SK-N-SH treated with all-trans-retinoic acid at 6 μM for 48 hours (cell line): Measurements from ENCODE around the gene CCL27.

Experiments used
- ATAC-seq: fragments of 200-7000 bp; cut with Tn5 transposase; 3 replicates; pipeline ENCODE4 v1.9.1; 2020; ENCODE audit warnings: mild to moderate bottlenecking, moderate library complexity
- ARNTL ChIP-seq: fragments of 450-650 bp; formaldehyde crosslinking; IDR thresholded peaks from 2 replicates; pipeline ENCODE4 v1.5.0; 2020; ENCODE audit warnings: low read depth, mild to moderate bottlenecking, moderate library complexity, borderline replicate concordance
- BACH2 ChIP-seq: fragments of 250-450 bp; sonication (Bioruptor Pico); IDR thresholded peaks from 2 replicates; pipeline ENCODE4 v1.9.0; 2021; ENCODE audit warnings: mild to moderate bottlenecking, borderline replicate concordance
- ESRRG ChIP-seq: fragments of 250-450 bp; sonication (Bioruptor Pico); IDR thresholded peaks from 2 replicates; pipeline ENCODE4 v1.6.1; 2021; ENCODE audit warnings: mild to moderate bottlenecking
- GLIS3 ChIP-seq: fragments of 250-450 bp; sonication (Bioruptor Pico); IDR thresholded peaks from 2 replicates; pipeline ENCODE4 v1.5.0; 2020; ENCODE audit warnings: mild to moderate bottlenecking, moderate library complexity
- ISL1 ChIP-seq: fragments of 250-450 bp; sonication (Bioruptor Pico); IDR thresholded peaks from 2 replicates; pipeline ENCODE4 v2.1.2; 2022; ENCODE audit warnings: mild to moderate bottlenecking, moderate library complexity
- OSR1 ChIP-seq: fragments of 250-450 bp; sonication (Bioruptor Pico); IDR thresholded peaks from 2 replicates; pipeline ENCODE4 v1.8.0; 2022; ENCODE audit warnings: moderate library complexity, mild to moderate bottlenecking, inconsistent platforms
- PPARA ChIP-seq: fragments of 250-450 bp; sonication (Bioruptor Pico); IDR thresholded peaks from 2 replicates; pipeline ENCODE4 v1.5.0; 2020; ENCODE audit warnings: mild to moderate bottlenecking, borderline replicate concordance
- RARB ChIP-seq: fragments of 250-450 bp; sonication (Bioruptor Pico); IDR thresholded peaks from 2 replicates; pipeline ENCODE4 v1.8.0; 2021; ENCODE audit warnings: mild to moderate bottlenecking, moderate library complexity
- SNAI2 ChIP-seq: fragments of 250-450 bp; sonication (Bioruptor Pico); IDR thresholded peaks from 2 replicates; pipeline ENCODE4 v1.5.0; 2020; ENCODE audit warnings: mild to moderate bottlenecking, moderate library complexity
- TCF4 ChIP-seq: fragments of 250-450 bp; sonication (Bioruptor Pico); IDR thresholded peaks from 2 replicates; pipeline ENCODE4 v1.8.0; 2021; ENCODE audit warnings: mild to moderate bottlenecking, moderate library complexity, borderline replicate concordance
- ZC3H10 ChIP-seq: fragments of 250-450 bp; sonication (Bioruptor Pico); IDR thresholded peaks from 2 replicates; pipeline ENCODE4 v1.5.1; 2021; ENCODE audit warnings: mild to moderate bottlenecking, moderate library complexity
- ZFP30 ChIP-seq: fragments of 450-650 bp; formaldehyde crosslinking; IDR thresholded peaks from 2 replicates; pipeline ENCODE4 v1.5.0; 2022; ENCODE audit warnings: mild to moderate bottlenecking, moderate library complexity
- ZNF565 ChIP-seq: fragments of 450-650 bp; formaldehyde crosslinking; conservative IDR thresholded peaks from 2 replicates; pipeline ENCODE4 v1.5.0; 2020; ENCODE audit warnings: low read depth, mild to moderate bottlenecking, moderate library complexity
- ZNF70 ChIP-seq: fragments of 450-650 bp; formaldehyde crosslinking; IDR thresholded peaks from 2 replicates; pipeline ENCODE4 v1.5.0; 2020; ENCODE audit warnings: mild to moderate bottlenecking, moderate library complexity
- ZNF8 ChIP-seq: fragments of 450-650 bp; formaldehyde crosslinking; IDR thresholded peaks from 2 replicates; pipeline ENCODE4 v1.5.0; 2020; ENCODE audit warnings: mild to moderate bottlenecking, moderate library complexity
- TF ChIP-seq, protein P1 (sequence below): fragments of 250-450 bp; sonication (Bioruptor Pico); IDR thresholded peaks from 2 replicates; pipeline ENCODE4 v1.8.0; 2020; ENCODE audit warnings: mild to moderate bottlenecking, moderate library complexity, borderline replicate concordance
- TF ChIP-seq, protein P2 (sequence below): fragments of 250-450 bp; sonication (Bioruptor Pico); IDR thresholded peaks from 2 replicates; pipeline ENCODE4 v1.5.0; 2020; ENCODE audit warnings: mild to moderate bottlenecking, moderate library complexity
- TF ChIP-seq, protein P3 (sequence below): fragments of 250-450 bp; sonication (Bioruptor Pico); IDR thresholded peaks from 2 replicates; pipeline ENCODE4 v1.5.1; 2021; ENCODE audit warnings: mild to moderate bottlenecking, moderate library complexity
- TF ChIP-seq, protein P4 (sequence below): fragments of 250-450 bp; sonication (Bioruptor Pico); IDR thresholded peaks from 2 replicates; pipeline ENCODE4 v1.5.1; 2020; ENCODE audit warnings: low read depth, mild to moderate bottlenecking, moderate library complexity
- TF ChIP-seq, protein P5 (sequence below): fragments of 250-450 bp; sonication (Bioruptor Pico); IDR thresholded peaks from 2 replicates; pipeline ENCODE4 v1.8.0; 2021; ENCODE audit warnings: low read depth, mild to moderate bottlenecking, moderate library complexity, borderline replicate concordance

CCL27 gene

DNA sequence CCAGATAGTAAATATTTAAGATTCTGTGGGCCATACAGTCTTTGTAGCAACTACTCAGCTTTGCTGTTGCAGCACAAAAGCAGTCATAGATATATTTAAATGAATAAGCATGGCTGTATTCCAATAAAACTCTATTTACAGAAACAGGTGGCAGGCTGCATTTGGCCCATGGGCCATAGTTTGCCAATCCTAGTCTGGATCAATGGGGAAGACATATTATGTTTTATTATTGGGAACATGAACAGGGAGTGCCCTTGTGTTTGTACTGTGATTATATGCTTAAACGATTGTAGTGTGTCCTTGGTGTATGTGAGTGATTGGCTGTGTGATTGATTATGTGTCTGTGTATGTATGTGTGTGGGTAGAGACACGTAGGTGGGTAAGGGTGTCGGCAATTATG is 12.0 kb upstream of the CCL27 start:
- no peak for TF ChIP-seq ZC3H10
- TF ChIP-seq RARB (CRISPR knock-in tag): no peak
- TF ChIP-seq ZFP30 (CRISPR knock-in tag): no peak
- no peak for TF ChIP-seq ESRRG
- no peak for TF ChIP-seq GLIS3 (CRISPR knock-in tag)
- no peak for TF ChIP-seq ISL1 (CRISPR knock-in tag)
- TF ChIP-seq PPARA (CRISPR knock-in tag): no peak
- TF ChIP-seq TCF4 (CRISPR knock-in tag): no peak
- TF ChIP-seq, protein P1, sequence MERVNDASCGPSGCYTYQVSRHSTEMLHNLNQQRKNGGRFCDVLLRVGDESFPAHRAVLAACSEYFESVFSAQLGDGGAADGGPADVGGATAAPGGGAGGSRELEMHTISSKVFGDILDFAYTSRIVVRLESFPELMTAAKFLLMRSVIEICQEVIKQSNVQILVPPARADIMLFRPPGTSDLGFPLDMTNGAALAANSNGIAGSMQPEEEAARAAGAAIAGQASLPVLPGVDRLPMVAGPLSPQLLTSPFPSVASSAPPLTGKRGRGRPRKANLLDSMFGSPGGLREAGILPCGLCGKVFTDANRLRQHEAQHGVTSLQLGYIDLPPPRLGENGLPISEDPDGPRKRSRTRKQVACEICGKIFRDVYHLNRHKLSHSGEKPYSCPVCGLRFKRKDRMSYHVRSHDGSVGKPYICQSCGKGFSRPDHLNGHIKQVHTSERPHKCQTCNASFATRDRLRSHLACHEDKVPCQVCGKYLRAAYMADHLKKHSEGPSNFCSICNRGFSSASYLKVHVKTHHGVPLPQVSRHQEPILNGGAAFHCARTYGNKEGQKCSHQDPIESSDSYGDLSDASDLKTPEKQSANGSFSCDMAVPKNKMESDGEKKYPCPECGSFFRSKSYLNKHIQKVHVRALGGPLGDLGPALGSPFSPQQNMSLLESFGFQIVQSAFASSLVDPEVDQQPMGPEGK (CRISPR knock-in tag): no peak
- TF ChIP-seq SNAI2 (CRISPR knock-in tag): no peak
- TF ChIP-seq, protein P2, sequence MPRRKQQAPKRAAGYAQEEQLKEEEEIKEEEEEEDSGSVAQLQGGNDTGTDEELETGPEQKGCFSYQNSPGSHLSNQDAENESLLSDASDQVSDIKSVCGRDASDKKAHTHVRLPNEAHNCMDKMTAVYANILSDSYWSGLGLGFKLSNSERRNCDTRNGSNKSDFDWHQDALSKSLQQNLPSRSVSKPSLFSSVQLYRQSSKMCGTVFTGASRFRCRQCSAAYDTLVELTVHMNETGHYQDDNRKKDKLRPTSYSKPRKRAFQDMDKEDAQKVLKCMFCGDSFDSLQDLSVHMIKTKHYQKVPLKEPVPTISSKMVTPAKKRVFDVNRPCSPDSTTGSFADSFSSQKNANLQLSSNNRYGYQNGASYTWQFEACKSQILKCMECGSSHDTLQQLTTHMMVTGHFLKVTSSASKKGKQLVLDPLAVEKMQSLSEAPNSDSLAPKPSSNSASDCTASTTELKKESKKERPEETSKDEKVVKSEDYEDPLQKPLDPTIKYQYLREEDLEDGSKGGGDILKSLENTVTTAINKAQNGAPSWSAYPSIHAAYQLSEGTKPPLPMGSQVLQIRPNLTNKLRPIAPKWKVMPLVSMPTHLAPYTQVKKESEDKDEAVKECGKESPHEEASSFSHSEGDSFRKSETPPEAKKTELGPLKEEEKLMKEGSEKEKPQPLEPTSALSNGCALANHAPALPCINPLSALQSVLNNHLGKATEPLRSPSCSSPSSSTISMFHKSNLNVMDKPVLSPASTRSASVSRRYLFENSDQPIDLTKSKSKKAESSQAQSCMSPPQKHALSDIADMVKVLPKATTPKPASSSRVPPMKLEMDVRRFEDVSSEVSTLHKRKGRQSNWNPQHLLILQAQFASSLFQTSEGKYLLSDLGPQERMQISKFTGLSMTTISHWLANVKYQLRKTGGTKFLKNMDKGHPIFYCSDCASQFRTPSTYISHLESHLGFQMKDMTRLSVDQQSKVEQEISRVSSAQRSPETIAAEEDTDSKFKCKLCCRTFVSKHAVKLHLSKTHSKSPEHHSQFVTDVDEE (CRISPR knock-in tag): no peak
- no peak for TF ChIP-seq ZNF8 (CRISPR knock-in tag)
- TF ChIP-seq, protein P3, sequence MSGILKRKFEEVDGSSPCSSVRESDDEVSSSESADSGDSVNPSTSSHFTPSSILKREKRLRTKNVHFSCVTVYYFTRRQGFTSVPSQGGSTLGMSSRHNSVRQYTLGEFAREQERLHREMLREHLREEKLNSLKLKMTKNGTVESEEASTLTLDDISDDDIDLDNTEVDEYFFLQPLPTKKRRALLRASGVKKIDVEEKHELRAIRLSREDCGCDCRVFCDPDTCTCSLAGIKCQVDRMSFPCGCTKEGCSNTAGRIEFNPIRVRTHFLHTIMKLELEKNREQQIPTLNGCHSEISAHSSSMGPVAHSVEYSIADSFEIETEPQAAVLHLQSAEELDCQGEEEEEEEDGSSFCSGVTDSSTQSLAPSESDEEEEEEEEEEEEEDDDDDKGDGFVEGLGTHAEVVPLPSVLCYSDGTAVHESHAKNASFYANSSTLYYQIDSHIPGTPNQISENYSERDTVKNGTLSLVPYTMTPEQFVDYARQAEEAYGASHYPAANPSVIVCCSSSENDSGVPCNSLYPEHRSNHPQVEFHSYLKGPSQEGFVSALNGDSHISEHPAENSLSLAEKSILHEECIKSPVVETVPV (CRISPR knock-in tag): no peak
- no peak for TF ChIP-seq ZNF70 (CRISPR knock-in tag)
- TF ChIP-seq ZNF565 (CRISPR knock-in tag): no peak
- TF ChIP-seq ARNTL (CRISPR knock-in tag): no peak
- TF ChIP-seq, protein P4, sequence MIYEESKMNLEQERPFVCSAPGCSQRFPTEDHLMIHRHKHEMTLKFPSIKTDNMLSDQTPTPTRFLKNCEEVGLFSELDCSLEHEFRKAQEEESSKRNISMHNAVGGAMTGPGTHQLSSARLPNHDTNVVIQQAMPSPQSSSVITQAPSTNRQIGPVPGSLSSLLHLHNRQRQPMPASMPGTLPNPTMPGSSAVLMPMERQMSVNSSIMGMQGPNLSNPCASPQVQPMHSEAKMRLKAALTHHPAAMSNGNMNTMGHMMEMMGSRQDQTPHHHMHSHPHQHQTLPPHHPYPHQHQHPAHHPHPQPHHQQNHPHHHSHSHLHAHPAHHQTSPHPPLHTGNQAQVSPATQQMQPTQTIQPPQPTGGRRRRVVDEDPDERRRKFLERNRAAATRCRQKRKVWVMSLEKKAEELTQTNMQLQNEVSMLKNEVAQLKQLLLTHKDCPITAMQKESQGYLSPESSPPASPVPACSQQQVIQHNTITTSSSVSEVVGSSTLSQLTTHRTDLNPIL (CRISPR knock-in tag): no peak
- TF ChIP-seq BACH2 (CRISPR knock-in tag): no peak
- no peak for ATAC-seq

DNA sequence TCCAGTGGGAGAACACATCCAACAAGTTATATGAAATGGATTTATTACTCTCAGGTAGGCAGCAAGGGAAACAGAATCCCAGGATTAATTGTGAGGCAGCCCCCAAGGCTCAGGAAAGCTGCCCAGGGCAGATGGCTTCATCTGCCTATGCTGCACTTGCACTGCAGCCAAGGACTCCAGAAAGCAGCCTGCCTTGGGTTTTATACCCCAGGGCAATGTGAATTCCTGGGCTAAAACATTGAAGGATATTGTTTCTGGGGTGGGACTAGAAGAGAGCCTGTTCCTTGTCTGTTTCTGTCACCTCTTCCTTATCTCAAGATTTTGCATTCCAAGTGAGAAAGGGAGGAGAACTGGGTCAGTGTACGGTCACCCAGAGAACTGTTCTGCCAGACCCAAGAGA is 8.8 kb upstream of the CCL27 start:
- TF ChIP-seq OSR1 (CRISPR knock-in tag) (no peak), ZNF70 (CRISPR knock-in tag) (no peak), ZNF8 (CRISPR knock-in tag) (no peak), BACH2 (CRISPR knock-in tag) (no peak), PPARA (CRISPR knock-in tag) (no peak), RARB (CRISPR knock-in tag) (no peak)
- TF ChIP-seq, protein P3 (CRISPR knock-in tag): no peak
- TF ChIP-seq, protein P1 (CRISPR knock-in tag): no peak
- TF ChIP-seq, protein P5, sequence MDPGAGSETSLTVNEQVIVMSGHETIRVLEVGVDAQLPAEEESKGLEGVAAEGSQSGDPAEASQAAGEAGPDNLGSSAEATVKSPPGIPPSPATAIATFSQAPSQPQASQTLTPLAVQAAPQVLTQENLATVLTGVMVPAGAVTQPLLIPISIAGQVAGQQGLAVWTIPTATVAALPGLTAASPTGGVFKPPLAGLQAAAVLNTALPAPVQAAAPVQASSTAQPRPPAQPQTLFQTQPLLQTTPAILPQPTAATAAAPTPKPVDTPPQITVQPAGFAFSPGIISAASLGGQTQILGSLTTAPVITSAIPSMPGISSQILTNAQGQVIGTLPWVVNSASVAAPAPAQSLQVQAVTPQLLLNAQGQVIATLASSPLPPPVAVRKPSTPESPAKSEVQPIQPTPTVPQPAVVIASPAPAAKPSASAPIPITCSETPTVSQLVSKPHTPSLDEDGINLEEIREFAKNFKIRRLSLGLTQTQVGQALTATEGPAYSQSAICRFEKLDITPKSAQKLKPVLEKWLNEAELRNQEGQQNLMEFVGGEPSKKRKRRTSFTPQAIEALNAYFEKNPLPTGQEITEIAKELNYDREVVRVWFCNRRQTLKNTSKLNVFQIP (CRISPR knock-in tag): no peak
- TF ChIP-seq, protein P4 (CRISPR knock-in tag): no peak
- no peak for ATAC-seq
